KOPT-K1 (cell line): ENCODE data around the gene IGHMBP2.

Source experiments
- H3K27ac ChIP-seq: fragments of 200-600 bp; sonication (generic); 2 replicates; pipeline ENCODE4 v1.5.1; 2016; ENCODE audit warnings: antibody characterized with exemption, mild to moderate bottlenecking, low read depth, low read length; ENCODE audit not compliant: poor library complexity, severe bottlenecking
- H3K36me3 ChIP-seq: fragments of 200-600 bp; sonication (generic); 2 replicates; pipeline ENCODE4 v1.5.1; 2017; ENCODE audit warnings: antibody characterized with exemption, mild to moderate bottlenecking, low read length, moderate library complexity; ENCODE audit not compliant: insufficient read depth
- H3K9me3 ChIP-seq: fragments of 200-600 bp; sonication (generic); 2 replicates; pipeline ENCODE4 v1.5.1; 2017; ENCODE audit warnings: antibody characterized with exemption, low read length, mild to moderate bottlenecking; ENCODE audit not compliant: insufficient read depth, poor library complexity, severe bottlenecking

IGHMBP2 gene

DNA sequence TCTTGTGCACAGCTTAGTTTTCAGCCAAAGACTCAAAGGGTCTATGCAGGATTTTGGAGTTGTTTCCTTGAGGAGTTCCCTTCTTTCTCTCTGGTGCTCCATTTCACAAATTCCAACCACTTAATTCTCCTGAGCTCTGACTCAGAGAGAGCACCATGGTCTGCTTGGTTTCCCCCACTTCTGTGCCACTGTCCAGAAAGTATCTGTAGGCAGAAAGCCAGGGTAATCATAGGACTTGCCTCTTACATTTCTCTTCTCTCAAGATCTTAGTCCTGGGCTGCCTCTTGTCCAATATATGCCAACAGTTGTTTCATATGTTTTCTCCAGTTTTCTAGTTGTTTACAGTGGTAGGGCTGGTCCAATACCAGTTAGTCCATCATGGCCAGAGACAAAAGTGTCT is 83.5 kb downstream of the IGHMBP2 start:
- no peaks in the 10 kb centered on the region for H3K36me3 ChIP-seq
- H3K27ac ChIP-seq = no peak overlapping the region
- H3K9me3 ChIP-seq = peaks cover 12% of the 10 kb centered on the region

- Histone ChIP-seq H3K27ac (no peak overlapping the region), H3K9me3 (peaks cover 7% of the 10 kb centered on the region)
Measured at GRCh38 chr11:68988491-68988890, 84.8 kb downstream of the IGHMBP2 start.

More at GRCh38 chr11:68988491-68988890, 84.8 kb downstream of the IGHMBP2 start:
- H3K36me3 ChIP-seq = no peaks in the 10 kb centered on the region
